Natural killer cell (primary cell): ENCODE data around the gene TTC21A. TPM values are rescaled to one million over a fixed set of nuclear protein-coding genes. Genes with fewer than 3 reads are reported as not detected.

Experiments
- ATAC-seq, 3 donors: fragments of 150-1000 bp in 2 of 3; fragments of 200-7000 bp in 1 of 3; cut with Tn5 transposase; 1 replicate in 1 of 3; 2 replicates in 2 of 3; pipeline ENCODE4 v1.10.0; 2021; ENCODE audit warnings: mild to moderate bottlenecking in 2 of 3, moderate library complexity in 2 of 3
- DNase-seq, 2 donors: peaks; one replicate each; pipeline versions ENCODE4 v3.0.0 to v3.0.0-alpha.2; 2013 to 2021; ENCODE audit warnings: mixed read lengths in 1 of 2
- H3K27ac ChIP-seq: one replicate; pipeline ENCODE4 v1.5.1; 2013; ENCODE audit warnings: mild to moderate bottlenecking, low read length
- H3K27me3 ChIP-seq: one replicate; pipeline ENCODE4 v1.6.1; 2013; ENCODE audit warnings: low read length; ENCODE audit not compliant: control insufficient read depth, insufficient read depth
- H3K36me3 ChIP-seq: one replicate; pipeline ENCODE4 v1.6.1; 2013; ENCODE audit warnings: low read length; ENCODE audit not compliant: control insufficient read depth, insufficient read depth
- H3K4me1 ChIP-seq: one replicate; pipeline ENCODE4 v1.6.1; 2013; ENCODE audit warnings: low read length; ENCODE audit not compliant: control insufficient read depth, insufficient read depth
- H3K4me3 ChIP-seq: one replicate; pipeline ENCODE4 v1.5.1; 2013; ENCODE audit warnings: low read length
- H3K9me3 ChIP-seq: one replicate; pipeline ENCODE4 v1.6.1; 2013; ENCODE audit warnings: low read length; ENCODE audit not compliant: control insufficient read depth, insufficient read depth
- H3K27ac Mint-ChIP-seq, 2 donors: one replicate each; pipeline ENCODE4 v1.8.0; 2022; ENCODE audit warnings: mild to moderate bottlenecking in 2 of 2, mixed read lengths in 2 of 2, moderate library complexity in 1 of 2
- H3K27me3 Mint-ChIP-seq, 2 donors: one replicate each; pipeline ENCODE4 v1.8.0; 2022; ENCODE audit warnings: low read depth in 2 of 2, mixed read lengths in 2 of 2
- H3K36me3 Mint-ChIP-seq: one replicate; pipeline ENCODE4 v1.8.0; 2022; ENCODE audit warnings: mixed read lengths
- H3K4me1 Mint-ChIP-seq, 2 donors: one replicate each; pipeline ENCODE4 v1.8.0; 2022; ENCODE audit warnings: mixed read lengths in 2 of 2
- H3K4me3 Mint-ChIP-seq: one replicate; pipeline ENCODE4 v1.8.0; 2022; ENCODE audit warnings: mild to moderate bottlenecking, moderate library complexity, mixed read lengths
- H3K9me3 Mint-ChIP-seq, 2 donors: one replicate each; pipeline ENCODE4 v1.8.0; 2022; ENCODE audit warnings: mixed read lengths in 2 of 2
- WGBS: methylation state at CpG from one replicate; pipeline ENCODE4 v1.1.7; 2013; ENCODE audit warnings: missing lambda C conversion rate; ENCODE audit not compliant: insufficient coverage; 5-methylcytosine and 5-hydroxymethylcytosine counted together
- intact Hi-C: fragments of 100-400 bp; cut with micrococcal nuclease; formaldehyde crosslinking; loops from one replicate; pipeline ENCODE4 v1.14.2; 2022
- total RNA-seq, 4 donors: library from RNA; stranded (reverse); fragments of 120-200 nt in 1 of 4; gene quantifications; one replicate each; pipeline versions ENCODE4 v1.2.3 to v1.2.4, GENCODE V29; 2013 to 2022
- TF ChIP-seq, protein P1 (sequence below): fragments of 200-600 bp; IDR thresholded peaks from one replicate; pipeline ENCODE4 v1.8.0; 2022; ENCODE audit warnings: antibody characterized with exemption

Gene TTC21A
- total RNA-seq, 3 donors from 2014 or later (not counting 1 experiment from before 2014, with no cell fraction given): 2.1 to 3.9 (median 2.4) TPM

DNA sequence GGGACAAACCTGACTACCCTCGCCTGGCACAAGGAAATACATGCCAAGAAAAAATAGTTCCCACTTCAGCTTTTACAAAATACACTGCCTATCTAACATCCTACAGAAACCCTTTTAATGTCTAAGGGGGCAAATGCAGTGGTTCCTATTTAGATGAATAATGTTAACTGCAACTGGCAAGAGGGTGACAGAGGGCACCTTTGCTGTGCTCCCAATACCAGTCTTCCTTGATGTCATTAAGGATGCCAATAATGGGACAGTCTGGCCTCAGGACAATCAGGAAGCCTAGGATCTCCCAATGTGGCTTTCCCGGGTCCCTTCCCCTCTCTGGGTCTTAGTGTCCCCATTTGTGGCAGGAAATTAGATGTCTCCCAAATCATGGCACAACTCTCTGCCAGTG, 32.0 kb downstream of the TTC21A start:
- no peaks in the 10 kb centered on the region for H3K27me3 ChIP-seq
- no peak overlapping the region for H3K27ac ChIP-seq
- no peaks in the 10 kb centered on the region for H3K9me3 Mint-ChIP-seq
- H3K4me1 Mint-ChIP-seq: peaks cover 5 to 14% of the 10 kb centered on the region in 2 donors
- no peaks in the 10 kb centered on the region for H3K27me3 Mint-ChIP-seq
- intact Hi-C loops: no loop called here
- peaks cover 30% of the 10 kb centered on the region for H3K36me3 ChIP-seq
- H3K4me1 ChIP-seq: peaks cover 14% of the 10 kb centered on the region
- no peaks in the 10 kb centered on the region for H3K9me3 ChIP-seq
- peak overlapping the region in 1 of 2 donors; percentile 84 for H3K27ac Mint-ChIP-seq
- TF ChIP-seq, protein P1, sequence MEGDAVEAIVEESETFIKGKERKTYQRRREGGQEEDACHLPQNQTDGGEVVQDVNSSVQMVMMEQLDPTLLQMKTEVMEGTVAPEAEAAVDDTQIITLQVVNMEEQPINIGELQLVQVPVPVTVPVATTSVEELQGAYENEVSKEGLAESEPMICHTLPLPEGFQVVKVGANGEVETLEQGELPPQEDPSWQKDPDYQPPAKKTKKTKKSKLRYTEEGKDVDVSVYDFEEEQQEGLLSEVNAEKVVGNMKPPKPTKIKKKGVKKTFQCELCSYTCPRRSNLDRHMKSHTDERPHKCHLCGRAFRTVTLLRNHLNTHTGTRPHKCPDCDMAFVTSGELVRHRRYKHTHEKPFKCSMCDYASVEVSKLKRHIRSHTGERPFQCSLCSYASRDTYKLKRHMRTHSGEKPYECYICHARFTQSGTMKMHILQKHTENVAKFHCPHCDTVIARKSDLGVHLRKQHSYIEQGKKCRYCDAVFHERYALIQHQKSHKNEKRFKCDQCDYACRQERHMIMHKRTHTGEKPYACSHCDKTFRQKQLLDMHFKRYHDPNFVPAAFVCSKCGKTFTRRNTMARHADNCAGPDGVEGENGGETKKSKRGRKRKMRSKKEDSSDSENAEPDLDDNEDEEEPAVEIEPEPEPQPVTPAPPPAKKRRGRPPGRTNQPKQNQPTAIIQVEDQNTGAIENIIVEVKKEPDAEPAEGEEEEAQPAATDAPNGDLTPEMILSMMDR: no peak
- H3K4me3 Mint-ChIP-seq: no peak overlapping the region
- H3K4me3 ChIP-seq: no peak overlapping the region
- DNase-seq: no peak
- WGBS: 94% methylated on average over 2 of the region's 2 CpGs
- no peak for ATAC-seq
- H3K36me3 Mint-ChIP-seq: peaks cover 9% of the 10 kb centered on the region

- no peak for DNase-seq
- peak overlapping the region; percentile 33 for H3K4me3 Mint-ChIP-seq
- no peak for ATAC-seq
- H3K4me1 Mint-ChIP-seq: peaks cover 5 to 18% of the 10 kb centered on the region in 2 donors
- TF ChIP-seq, protein P1: no peak
- intact Hi-C loops: no loop called here
- Histone ChIP-seq H3K27me3 (no peaks in the 10 kb centered on the region), H3K4me3 (no peak overlapping the region), H3K9me3 (no peaks in the 10 kb centered on the region), H3K4me1 (peaks cover 14% of the 10 kb centered on the region), H3K36me3 (peaks cover 40% of the 10 kb centered on the region), H3K27ac (no peak overlapping the region)
- WGBS: 98% methylated on average over 2 of the region's 2 CpGs
- peak overlapping the region; percentile 68 to 84 for H3K27ac Mint-ChIP-seq
- H3K9me3 Mint-ChIP-seq: no peaks in the 10 kb centered on the region
- peaks cover 12% of the 10 kb centered on the region for H3K36me3 Mint-ChIP-seq
- no peaks in the 10 kb centered on the region for H3K27me3 Mint-ChIP-seq
Observed at GRCh38 chr3:39140341-39140971, 33.0 kb downstream of the TTC21A start.

DNA sequence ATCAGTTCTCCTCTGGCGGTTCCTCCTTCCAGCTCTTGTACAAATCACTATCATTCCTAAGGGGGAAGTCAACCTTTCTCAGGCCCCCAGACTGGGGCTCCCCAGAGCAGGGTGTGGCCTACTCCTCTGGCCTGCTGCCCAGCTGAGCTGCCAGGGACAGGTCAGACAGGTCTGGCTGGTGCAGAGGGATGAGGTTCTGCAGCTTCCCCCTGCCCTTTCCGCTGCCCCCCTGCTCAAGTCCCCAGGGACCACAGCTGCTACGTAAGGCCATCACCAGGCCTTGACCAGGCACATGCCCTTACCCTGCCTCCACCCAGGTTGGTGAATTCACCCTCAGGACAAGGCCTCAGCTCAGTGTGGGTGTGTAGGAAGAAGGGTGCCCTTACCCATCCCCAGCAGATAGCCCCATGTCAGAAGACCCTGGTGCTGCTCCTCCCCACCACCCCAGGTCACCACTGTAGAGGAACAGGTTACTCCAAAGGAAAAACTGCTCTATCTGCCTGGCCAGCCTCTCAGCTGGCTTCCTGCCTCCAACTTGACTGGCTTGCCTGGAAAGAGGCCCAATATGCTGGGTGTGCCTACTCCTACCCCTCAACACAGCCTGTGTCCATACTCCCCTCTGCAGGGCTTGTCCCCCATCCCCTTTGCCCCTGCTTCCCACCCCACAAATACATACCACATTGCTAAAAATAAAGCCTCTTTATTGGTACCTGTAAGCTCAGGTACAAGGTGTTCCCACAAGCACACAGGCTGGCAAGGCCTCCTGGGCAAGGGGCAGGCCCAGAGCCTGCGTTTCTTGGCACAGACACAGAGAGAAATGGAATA, 33.9 kb downstream of the TTC21A start:
- H3K36me3 ChIP-seq: peaks cover 49% of the 10 kb centered on the region
- peak; percentile 8 to 38 (median 11) for ATAC-seq
- H3K4me1 ChIP-seq: peaks cover 19% of the 10 kb centered on the region
- peak overlapping the region; percentile 68 to 84 for H3K27ac Mint-ChIP-seq
- peaks cover 14 to 25% of the 10 kb centered on the region in 2 donors for H3K4me1 Mint-ChIP-seq
- H3K27me3 ChIP-seq: no peaks in the 10 kb centered on the region
- peak overlapping the region; percentile 33 for H3K4me3 Mint-ChIP-seq
- H3K27ac ChIP-seq: no peak overlapping the region
- DNase-seq: peak in 1 of 2 donors; percentile 25
- H3K36me3 Mint-ChIP-seq: peaks cover 12% of the 10 kb centered on the region
- WGBS: 73% methylated on average over 4 of the region's 4 CpGs
- intact Hi-C loops: no loop called here
- no peaks in the 10 kb centered on the region for H3K27me3 Mint-ChIP-seq
- TF ChIP-seq, protein P1: no peak
- H3K9me3 Mint-ChIP-seq: no peaks in the 10 kb centered on the region
- no peaks in the 10 kb centered on the region for H3K9me3 ChIP-seq
- H3K4me3 ChIP-seq: no peak overlapping the region
